Mucosa of descending colon (tissue), 3 donors: ENCODE results near the gene RFX2. TPM values are rescaled to one million over a fixed set of nuclear protein-coding genes. Genes with fewer than 3 reads are reported as not detected.

Source experiments
- ATAC-seq: fragments of 200-7000 bp; cut with Tn5 transposase; one replicate; pipeline ENCODE4 v1.9.1; 2020; ENCODE audit warnings: mild to moderate bottlenecking, moderate library complexity
- DNase-seq, 3 donors: peaks; one replicate each; pipeline ENCODE4 v3.0.0-alpha.2; 2020
- H3K36me3 ChIP-seq: fragments of 200-600 bp; one replicate; pipeline ENCODE4 v1.8.0; 2021; ENCODE audit warnings: low read depth, mild to moderate bottlenecking
- H3K4me1 ChIP-seq: fragments of 200-600 bp; one replicate; pipeline ENCODE4 v1.8.0; 2021; ENCODE audit warnings: low read depth, mild to moderate bottlenecking
- H3K4me3 ChIP-seq: fragments of 200-600 bp; one replicate; pipeline ENCODE4 v1.8.0; 2021; ENCODE audit warnings: mild to moderate bottlenecking
- H3K9me3 ChIP-seq: fragments of 200-600 bp; one replicate; pipeline ENCODE4 v1.8.0; 2021; ENCODE audit warnings: mild to moderate bottlenecking
- intact Hi-C, 2 donors: fragments of 100-400 bp; cut with DNase I in 1 of 2; cut with micrococcal nuclease in 1 of 2; formaldehyde crosslinking; loops; one replicate each; pipeline versions ENCODE4 v1.11.0 to v1.11.1; 2022; cut with DNase I, micrococcal nuclease
- total RNA-seq, 3 donors: library from RNA; stranded (reverse); fragmentation: NEBNext Ultra II Directional in 2 of 3; extraction: Animal tissue kit (Norgen Biotek cat#: 25700) in 2 of 3; gene quantifications; one replicate each; pipeline versions ENCODE4 v1.2.1 to v1.2.4, GENCODE V29; 2021 to 2023
- TF ChIP-seq, protein P1 (sequence below): fragments of 200-600 bp; IDR thresholded peaks from one replicate; pipeline ENCODE4 v1.8.0; 2022; ENCODE audit warnings: antibody characterized with exemption, mild to moderate bottlenecking
- donor health status: DM: no; HTN: no; CAD: no; lungs with moderate emphysema.
- donor health status: DM: no; HTN: no; CAD: no.
- donor health status: DM: no; HTN: yes; CAD: no.

Gene RFX2
- total RNA-seq, 3 donors from 2014 or later: 5.6 to 14.6 (median 7.2) TPM

DNA sequence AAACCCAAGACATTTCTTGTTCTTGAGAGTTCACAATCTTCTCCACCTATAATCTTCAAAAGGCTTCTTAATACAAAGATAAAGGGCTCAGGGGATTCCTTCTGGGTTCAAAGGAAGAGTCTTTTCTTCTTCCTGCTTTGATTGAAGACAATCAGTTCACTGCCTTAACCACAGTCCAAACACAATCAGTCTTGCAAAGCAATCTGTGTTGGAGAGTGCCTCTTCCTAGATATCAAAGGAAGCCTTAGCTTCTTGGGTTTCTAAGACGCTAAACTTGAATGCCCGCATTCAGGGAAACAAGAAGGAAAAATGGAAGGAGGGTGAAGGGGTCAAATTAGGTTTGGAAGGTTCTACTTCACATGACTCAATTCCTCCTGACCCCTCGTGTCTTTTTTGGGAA is 159.6 kb downstream of the RFX2 start:
- H3K9me3 ChIP-seq: no peaks in the 10 kb centered on the region
- TF ChIP-seq, protein P1, sequence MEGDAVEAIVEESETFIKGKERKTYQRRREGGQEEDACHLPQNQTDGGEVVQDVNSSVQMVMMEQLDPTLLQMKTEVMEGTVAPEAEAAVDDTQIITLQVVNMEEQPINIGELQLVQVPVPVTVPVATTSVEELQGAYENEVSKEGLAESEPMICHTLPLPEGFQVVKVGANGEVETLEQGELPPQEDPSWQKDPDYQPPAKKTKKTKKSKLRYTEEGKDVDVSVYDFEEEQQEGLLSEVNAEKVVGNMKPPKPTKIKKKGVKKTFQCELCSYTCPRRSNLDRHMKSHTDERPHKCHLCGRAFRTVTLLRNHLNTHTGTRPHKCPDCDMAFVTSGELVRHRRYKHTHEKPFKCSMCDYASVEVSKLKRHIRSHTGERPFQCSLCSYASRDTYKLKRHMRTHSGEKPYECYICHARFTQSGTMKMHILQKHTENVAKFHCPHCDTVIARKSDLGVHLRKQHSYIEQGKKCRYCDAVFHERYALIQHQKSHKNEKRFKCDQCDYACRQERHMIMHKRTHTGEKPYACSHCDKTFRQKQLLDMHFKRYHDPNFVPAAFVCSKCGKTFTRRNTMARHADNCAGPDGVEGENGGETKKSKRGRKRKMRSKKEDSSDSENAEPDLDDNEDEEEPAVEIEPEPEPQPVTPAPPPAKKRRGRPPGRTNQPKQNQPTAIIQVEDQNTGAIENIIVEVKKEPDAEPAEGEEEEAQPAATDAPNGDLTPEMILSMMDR: no peak
- no peak for DNase-seq
- no peak overlapping the region for H3K4me3 ChIP-seq
- intact Hi-C loops: no loop called here
- no peaks in the 10 kb centered on the region for H3K36me3 ChIP-seq
- ATAC-seq: no peak
- peaks cover 40% of the 10 kb centered on the region for H3K4me1 ChIP-seq

DNA sequence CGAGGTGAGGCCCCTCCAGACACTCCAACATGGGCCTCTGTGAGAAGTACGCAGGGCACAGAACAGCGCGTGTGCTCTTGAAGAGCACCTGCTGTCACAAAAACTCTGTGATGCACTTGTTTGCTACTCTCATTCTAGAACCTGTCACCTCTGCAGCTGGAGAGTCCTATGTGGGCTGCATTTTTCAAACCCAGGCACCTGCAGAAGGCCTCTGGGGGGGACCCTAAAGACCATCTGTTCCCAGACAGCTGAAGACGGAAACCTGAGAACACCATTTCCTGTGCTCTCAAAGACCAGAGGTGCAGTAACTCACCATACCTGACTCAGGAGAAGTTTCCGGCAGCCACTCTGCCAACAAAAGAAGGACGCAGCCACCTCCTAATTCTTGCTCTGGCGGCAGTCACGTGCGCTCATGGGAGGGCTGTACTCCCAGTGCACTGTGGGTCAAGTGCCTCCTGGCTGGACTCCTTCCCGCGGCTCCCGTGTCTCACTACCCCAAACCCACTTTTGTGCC is 160.5 kb downstream of the RFX2 start:
- DNase-seq: peak in 1 of 3 donors; percentile 56
- ATAC-seq: no peak
- intact Hi-C loops: no loop called here

DNA sequence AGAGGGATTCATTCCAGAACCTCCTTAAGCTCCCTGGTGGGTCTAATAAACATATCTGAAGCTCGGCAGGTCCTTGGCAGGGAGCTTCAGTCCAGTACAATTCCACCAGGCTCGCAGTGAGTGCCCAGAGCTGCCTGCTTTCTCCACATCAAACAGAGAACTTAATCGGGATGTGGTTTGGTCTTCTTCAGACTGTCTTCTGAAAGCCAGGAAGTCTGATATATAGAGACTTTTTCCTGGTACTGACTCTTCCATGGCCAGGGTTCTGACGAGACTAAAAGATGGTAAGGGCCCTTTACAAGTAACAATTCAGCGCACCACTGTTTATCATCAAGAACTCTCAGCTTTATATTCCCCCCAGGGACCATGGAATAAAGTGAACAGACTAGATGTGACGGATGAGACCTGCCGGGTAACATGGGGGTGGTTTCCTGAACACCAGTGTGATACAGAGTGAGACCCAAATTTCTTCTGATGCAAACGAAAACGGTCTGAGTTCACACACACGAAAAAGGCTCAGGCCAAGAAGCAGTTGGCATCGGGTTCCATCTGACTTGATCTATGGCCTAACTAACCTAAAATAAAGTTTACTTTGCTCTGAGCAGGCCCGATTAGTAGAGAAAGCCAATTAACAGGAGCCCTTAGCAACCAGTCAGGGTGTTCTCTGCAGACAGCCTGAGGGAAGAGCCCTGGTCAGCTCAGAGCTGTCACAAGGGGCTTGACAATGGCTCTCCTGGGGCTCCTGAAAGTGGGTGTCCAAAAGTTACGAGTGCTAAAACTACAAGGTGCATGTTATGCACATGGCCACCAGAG is 161.3 kb downstream of the RFX2 start:
- ATAC-seq (no peak), DNase-seq (peak in 1 of 3 donors; percentile 37)
- H3K4me3 ChIP-seq: no peak overlapping the region
- no peaks in the 10 kb centered on the region for H3K9me3 ChIP-seq
- peaks cover 28% of the 10 kb centered on the region for H3K4me1 ChIP-seq
- no peaks in the 10 kb centered on the region for H3K36me3 ChIP-seq
- intact Hi-C loops: no loop called here
- TF ChIP-seq, protein P1: no peak

More for the DNA sequence above, 160.5 kb downstream of the RFX2 start:
- no peaks in the 10 kb centered on the region for H3K36me3 ChIP-seq
- TF ChIP-seq, protein P1: no peak
- peaks cover 37% of the 10 kb centered on the region for H3K4me1 ChIP-seq
- H3K9me3 ChIP-seq: no peaks in the 10 kb centered on the region
- H3K4me3 ChIP-seq: no peak overlapping the region

DNA sequence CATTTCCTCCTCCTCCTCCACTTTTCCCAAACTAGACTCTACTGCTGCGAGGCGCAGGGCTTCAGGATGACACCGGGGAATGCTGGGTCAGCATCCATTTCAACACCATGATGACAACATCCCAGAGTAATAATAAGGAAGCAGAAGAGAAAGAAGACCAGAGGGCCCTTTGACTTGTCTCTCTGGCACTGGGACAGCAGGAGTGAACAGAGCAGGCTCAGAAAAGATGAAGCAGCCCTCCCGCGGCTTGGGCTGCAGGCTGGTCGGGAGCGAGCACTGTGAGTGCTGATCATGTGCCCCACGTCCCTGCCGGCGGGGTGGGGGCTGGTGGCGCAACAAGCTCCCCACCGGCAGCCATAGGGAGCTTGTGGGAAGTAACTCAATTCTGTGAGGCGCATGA is 162.9 kb downstream of the RFX2 start:
- DNase-seq: peak in 2 of 3 donors; percentile 37 to 70
- no peaks in the 10 kb centered on the region for H3K36me3 ChIP-seq
- H3K4me1 ChIP-seq: peaks cover 24% of the 10 kb centered on the region
- H3K9me3 ChIP-seq: no peaks in the 10 kb centered on the region
- intact Hi-C loops: no loop called here
- H3K4me3 ChIP-seq: no peak overlapping the region
- peak; percentile 42 for ATAC-seq
- TF ChIP-seq, protein P1: no peak

DNA sequence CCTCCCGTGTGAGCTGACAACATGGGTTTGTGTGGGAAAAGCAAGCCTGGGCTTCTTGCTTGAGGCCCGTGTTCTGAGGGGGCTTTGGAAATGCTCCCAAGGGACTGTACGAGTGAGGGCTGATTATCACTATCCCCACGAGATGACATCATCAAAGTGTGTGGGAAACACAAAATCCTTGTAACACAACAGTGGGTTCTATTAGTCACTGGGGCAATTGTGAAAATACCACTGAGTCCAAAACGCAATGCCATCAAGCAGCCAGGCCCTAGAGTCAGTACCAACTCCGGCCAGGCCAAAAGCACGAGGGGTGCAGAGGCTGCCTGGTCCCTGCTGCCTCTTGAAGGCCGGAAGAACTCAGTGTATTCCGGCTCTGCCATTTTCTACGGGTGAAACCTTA is 166.7 kb downstream of the RFX2 start:
- Histone ChIP-seq H3K36me3 (no peaks in the 10 kb centered on the region), H3K9me3 (no peaks in the 10 kb centered on the region), H3K4me3 (no peak overlapping the region), H3K4me1 (peaks cover 7% of the 10 kb centered on the region)
- intact Hi-C loops: no loop called here
- DNase-seq: no peak
- ATAC-seq: no peak
- TF ChIP-seq, protein P1: no peak

Other genes with a start within 250 kb of the RFX2 start
- not detected for gene FUT5, start 240.0 kb downstream of the RFX2 start, total RNA-seq
- gene NDUFA11, start 206.7 kb downstream of the RFX2 start, total RNA-seq: 100 to 1,000 TPM; 178 to 213 (median 182) TPM
- gene VMAC, start 205.6 kb downstream of the RFX2 start, total RNA-seq: 10 to 100 TPM in 1 of 3 donors, 1 to 10 TPM in 2; 5.6 to 10.0 (median 8.3) TPM
- gene CAPS, start 196.2 kb downstream of the RFX2 start, total RNA-seq: 10 to 100 TPM in 2 of 3 donors, 1 to 10 TPM in 1; 9.5 to 20.2 (median 16.4) TPM
- 10 to 100 TPM; 47.0 to 94.2 (median 60.5) TPM for gene RANBP3, start 132.4 kb downstream of the RFX2 start, total RNA-seq
- not detected for gene ACSBG2, start 25.2 kb upstream of the RFX2 start, total RNA-seq
- gene MLLT1, start 169.5 kb upstream of the RFX2 start, total RNA-seq: 10 to 100 TPM; 32.5 to 75.3 (median 33.7) TPM
- not detected for gene ACER1, start 223.1 kb upstream of the RFX2 start, total RNA-seq